ENCODE data around the gene TRPV6.

TRPV6 gene

DNA sequence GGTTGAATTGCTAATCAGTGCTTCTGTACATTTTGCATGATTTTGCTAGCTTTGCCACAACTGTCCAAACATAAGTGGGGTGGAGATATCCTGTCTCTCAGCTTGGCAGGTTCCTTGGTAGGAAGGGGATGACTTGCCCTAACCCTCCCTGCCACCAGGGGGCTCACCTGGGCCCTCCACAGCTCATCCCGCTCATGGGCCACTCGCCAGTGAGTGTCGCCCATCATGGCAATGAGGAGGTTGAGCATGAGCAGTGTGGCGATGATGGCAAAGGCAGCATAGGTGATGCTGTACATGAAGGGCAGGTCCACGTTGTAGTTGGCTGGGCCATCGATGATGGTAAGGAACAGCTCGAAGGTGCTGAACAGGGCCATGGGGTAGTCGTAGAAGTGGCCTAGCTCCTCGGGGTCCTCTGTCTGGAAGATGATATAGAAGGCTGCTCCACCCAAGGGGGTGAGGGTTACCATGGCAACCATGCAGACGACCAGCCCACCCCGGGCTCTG is 12.2 kb downstream of the TRPV6 start:
- TF ChIP-seq POLR2A (IDR thresholded peaks at IDR 0.05; ENCODE audit: low read length) = no peak
- TF ChIP-seq GATA1 (IDR thresholded peaks at IDR 0.05; ENCODE audit: low read depth, low read length) = no peak
- peak; percentile 59 to 73 for DNase-seq

DNA sequence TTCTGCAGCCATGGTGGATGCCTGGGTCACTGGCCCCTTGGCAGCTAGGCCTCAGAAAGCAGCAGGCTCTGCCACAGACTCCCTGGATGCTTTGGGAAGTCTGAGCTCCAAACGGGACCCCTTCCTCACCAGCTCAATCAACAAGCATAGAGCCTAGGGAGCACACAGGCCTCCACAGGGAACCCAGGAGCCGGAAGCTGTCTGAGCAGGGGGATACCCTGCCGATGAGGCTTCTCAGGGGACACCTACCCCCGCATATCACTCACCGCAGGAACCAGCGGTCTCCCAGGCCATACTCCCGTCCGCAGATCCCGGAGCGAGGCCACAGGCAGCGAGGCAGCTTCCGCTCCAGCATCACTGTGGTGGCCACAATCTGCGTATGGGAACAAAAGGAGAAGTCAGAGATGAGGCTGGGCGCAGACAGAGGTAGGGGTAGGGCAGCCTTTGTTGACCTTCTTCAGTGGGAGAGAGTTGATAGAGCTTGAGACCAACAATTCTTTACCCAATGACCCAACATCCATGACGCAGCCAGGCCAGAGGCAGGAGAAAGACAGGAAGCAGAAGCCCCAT is 13.4 kb downstream of the TRPV6 start:
- TF ChIP-seq POLR2A (IDR thresholded peaks at IDR 0.05; ENCODE audit: low read length) (no peak), GATA1 (IDR thresholded peaks at IDR 0.05; ENCODE audit: low read depth, low read length) (no peak)
- no peak for DNase-seq

DNA sequence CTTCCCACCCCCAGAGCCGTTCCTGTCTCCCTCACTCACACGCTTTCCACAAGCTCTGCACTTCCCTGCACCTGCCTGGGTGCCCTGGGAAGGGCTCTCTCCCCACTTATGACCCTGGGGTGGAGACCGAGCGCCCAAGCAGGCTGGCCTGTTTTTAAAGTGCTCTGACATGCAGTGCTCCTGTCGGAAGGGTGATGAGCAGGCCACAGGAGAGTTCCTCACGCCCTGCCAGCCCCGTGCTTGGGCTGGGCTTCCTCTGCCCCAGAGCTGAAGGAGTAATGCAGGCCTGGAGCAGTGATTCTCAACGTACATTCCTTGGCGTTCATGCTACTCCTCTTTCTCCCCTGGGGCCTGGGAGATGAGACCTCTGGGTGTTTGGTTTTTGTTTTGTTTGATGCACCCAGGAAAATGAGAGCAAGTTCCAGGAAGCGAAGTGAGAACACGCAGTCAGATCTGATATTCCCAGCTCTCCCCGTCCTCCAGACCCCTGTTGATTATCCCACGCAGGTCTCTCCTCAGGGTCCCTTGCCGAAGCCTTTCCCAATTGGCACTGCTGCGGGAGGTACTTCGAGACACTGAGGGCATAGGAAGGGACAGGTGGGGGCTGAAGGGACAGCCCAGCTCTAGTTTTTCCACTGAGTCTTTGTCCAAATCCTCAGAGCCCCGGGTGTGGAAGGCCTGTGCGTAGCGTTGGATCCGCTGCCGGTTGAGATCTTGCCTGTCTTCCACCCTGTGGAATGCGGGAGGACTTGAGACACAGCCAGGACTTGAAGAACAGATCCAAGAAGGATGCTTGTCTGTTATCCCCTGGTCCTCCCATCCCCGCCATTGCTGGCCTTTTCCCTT is 14.1 kb downstream of the TRPV6 start:
- DNase-seq = no peak
- TF ChIP-seq GATA1 (IDR thresholded peaks at IDR 0.05; ENCODE audit: low read depth, low read length) (no peak), POLR2A (IDR thresholded peaks at IDR 0.05; ENCODE audit: low read length) (no peak)

DNA sequence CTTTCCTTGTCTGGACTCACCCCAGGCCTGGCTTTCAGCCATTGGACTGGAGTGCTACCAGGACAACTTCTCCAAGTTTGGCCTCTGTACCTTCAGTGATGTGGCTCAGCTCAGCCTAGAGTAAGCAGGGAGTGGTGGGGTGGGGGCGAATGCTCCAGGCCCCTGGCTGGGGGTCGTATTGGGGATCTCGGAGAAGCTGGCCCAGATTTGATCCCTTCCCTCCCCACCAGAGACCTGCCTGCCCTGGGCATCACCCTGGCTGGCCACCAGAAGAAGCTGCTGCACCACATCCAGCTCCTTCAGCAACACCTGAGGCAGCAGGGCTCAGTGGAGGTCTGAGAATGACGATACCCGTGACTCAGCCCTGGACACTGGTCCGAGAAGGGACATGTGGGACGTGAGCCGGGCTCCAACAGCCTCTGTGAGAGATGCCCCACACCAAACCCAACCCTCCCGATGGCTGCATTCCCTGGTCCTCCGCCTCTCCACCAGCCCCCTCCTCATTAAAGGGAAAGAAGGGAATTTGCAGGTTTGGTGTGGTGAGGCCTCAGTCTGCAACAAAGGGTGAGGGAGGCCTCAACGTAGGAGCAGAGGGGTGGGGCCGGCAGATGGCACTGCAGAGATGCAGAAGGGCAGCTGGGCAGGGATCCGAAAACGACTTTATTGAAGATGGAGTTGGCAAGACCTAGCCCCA is 14.8 kb downstream of the TRPV6 start:
- DNase-seq = no peak
- no peak for TF ChIP-seq POLR2A (IDR thresholded peaks at IDR 0.05; ENCODE audit: low read length)
- no peak for TF ChIP-seq GATA1 (IDR thresholded peaks at IDR 0.05; ENCODE audit: low read depth, low read length)

DNA sequence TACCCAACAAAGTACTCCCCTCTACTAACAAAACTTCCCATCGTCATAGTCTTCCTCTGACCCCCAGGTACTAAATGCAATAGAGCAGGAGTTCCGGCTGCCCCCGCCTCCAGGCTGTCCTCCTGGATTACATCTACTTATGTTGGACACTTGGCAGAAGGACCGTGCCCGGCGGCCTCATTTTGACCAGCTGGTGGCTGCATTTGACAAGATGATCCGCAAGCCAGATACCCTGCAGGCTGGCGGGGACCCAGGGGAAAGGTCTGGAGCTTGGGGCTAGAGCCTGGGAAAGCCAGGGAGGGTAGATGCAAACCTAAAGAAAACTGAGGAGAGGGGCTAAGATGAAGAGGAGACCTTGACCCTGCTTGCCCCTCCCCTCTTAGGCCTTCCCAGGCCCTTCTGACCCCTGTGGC is 15.4 kb downstream of the TRPV6 start:
- TF ChIP-seq GATA1 (IDR thresholded peaks at IDR 0.05; ENCODE audit: low read depth, low read length) (no peak), POLR2A (IDR thresholded peaks at IDR 0.05; ENCODE audit: low read length) (no peak)
- DNase-seq = no peak

DNA sequence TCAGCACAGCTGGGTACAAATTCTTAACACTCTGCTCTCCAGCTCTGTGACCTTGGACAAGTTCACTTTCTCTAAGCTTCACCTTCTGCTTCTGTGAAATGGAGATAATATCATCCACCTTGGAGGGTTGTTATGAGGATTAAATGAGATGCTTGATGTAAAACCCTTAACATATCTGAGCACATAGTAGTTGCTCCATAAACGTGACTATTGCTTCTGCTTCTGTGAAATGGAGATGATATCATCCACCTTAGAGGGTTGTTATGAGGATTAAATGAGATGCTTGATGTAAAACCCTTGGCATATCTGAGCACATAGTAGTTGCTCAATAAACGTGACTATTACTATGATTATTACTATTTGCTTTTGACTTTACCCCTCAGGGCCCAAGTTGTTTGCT is 16.1 kb downstream of the TRPV6 start:
- TF ChIP-seq POLR2A (IDR thresholded peaks at IDR 0.05; ENCODE audit: low read length) (no peak), GATA1 (IDR thresholded peaks at IDR 0.05; ENCODE audit: low read depth, low read length) (no peak)
- DNase-seq = no peak

DNA sequence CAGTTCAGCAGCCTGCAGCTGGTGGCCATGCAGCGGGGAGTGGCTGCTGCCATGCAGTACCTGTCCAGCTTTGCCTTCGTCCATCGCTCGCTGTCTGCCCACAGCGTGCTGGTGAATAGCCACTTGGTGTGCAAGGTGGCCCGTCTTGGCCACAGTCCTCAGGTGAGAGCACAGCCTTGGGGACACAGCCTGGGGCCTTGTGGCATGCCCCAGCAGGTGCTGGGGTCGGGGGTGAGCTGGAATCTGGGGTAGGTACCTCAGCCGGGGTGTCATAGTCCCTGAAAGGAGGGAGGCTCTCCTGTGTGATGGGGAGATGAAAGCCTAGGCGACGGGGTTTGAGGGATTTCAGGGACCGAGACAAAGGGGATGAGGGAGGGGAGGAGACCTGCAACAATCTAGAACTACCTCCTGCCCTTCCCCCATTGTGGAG is 16.5 kb downstream of the TRPV6 start:
- TF ChIP-seq POLR2A (IDR thresholded peaks at IDR 0.05; ENCODE audit: low read length) = no peak
- no peak for TF ChIP-seq GATA1 (IDR thresholded peaks at IDR 0.05; ENCODE audit: low read depth, low read length)

DNA sequence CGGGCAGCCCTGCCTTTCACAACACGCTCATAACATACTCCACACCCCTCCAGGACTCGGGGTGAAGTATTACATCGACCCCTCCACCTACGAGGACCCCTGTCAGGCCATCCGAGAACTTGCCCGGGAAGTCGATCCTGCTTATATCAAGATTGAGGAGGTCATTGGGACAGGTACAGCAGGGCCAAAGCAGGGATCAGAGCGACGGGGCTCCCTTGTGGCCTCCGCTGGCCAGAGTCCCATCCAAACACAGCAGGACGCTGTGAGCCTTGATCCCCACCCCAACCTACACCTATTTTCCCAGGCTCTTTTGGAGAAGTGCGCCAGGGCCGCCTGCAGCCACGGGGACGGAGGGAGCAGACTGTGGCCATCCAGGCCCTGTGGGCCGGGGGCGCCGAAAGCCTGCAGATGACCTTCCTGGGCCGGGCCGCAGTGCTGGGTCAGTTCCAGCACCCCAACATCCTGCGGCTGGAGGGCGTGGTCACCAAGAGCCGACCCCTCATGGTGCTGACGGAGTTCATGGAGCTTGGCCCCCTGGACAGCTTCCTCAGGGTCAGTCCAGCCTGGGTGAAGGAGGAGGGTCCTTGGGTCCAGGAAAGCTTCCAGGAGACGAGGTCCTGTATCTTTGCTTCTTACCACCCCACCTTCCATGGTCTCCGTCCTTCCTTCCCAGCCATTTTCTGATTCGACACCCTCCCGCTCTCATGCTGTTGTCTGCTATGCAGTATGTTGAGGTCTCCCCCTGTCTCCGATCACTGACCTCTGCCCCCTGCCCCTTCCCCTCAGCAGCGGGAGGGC is 17.2 kb downstream of the TRPV6 start:
- TF ChIP-seq POLR2A (IDR thresholded peaks at IDR 0.05; ENCODE audit: low read length) = no peak
- no peak for TF ChIP-seq GATA1 (IDR thresholded peaks at IDR 0.05; ENCODE audit: low read depth, low read length)
- DNase-seq = no peak

More for the DNA sequence above, 16.5 kb downstream of the TRPV6 start:
- no peak for DNase-seq

DNA sequence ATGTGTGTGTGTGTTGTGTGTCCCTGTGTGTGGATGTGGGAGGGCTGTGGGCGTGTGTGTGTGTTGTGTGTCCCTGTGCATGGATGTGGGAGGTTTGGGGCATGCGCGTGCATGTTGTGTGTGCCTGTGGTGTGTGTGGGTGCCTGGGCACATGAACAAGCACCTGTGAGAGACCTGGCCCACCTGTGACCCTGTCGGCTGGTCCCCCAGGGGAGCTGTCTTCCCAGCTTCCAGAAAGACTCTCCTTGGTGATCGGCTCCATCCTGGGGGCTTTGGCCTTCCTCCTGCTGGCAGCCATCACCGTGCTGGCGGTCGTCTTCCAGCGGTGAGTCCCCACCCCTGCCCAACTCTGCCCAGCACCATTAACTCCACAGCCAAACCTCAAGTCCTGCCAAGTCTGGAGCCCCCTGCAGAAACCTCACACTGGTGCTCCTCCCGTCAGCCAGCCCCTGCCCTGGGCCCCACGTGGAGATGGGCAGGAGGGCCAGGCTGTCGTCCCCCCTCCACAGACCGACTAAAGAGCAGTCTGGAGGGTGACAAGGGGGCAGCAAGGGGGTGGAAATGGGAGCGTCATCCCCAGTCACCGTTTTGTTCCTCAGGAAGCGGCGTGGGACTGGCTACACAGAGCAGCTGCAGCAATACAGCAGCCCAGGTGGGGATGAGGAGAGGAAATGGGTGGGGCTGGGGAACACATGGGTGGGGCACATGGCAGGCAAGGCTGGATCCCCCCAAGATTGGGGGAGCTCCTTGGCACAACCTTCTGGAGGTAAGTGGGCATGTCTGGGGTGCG is 18.0 kb downstream of the TRPV6 start:
- DNase-seq = no peak
- TF ChIP-seq GATA1 (IDR thresholded peaks at IDR 0.05; ENCODE audit: low read depth, low read length) = no peak
- TF ChIP-seq POLR2A (IDR thresholded peaks at IDR 0.05; ENCODE audit: low read length) = no peak

DNA sequence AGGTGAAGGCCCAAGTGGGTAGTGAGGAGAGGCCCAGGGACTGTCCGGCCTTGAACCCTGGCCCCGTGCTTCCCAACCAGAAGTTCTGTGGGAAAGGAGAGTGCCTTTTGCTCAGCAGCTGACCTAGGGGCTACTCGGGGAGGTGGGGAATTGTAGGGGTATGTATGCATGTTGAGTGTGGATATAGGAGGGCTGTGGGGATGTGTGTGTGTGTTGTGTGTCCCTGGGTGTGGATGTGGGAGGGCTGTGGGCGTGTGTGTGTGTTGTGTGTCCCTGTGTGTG is 18.5 kb downstream of the TRPV6 start:
- TF ChIP-seq GATA1 (IDR thresholded peaks at IDR 0.05; ENCODE audit: low read depth, low read length) = no peak
- TF ChIP-seq POLR2A (IDR thresholded peaks at IDR 0.05; ENCODE audit: low read length) = no peak
- no peak for DNase-seq

DNA sequence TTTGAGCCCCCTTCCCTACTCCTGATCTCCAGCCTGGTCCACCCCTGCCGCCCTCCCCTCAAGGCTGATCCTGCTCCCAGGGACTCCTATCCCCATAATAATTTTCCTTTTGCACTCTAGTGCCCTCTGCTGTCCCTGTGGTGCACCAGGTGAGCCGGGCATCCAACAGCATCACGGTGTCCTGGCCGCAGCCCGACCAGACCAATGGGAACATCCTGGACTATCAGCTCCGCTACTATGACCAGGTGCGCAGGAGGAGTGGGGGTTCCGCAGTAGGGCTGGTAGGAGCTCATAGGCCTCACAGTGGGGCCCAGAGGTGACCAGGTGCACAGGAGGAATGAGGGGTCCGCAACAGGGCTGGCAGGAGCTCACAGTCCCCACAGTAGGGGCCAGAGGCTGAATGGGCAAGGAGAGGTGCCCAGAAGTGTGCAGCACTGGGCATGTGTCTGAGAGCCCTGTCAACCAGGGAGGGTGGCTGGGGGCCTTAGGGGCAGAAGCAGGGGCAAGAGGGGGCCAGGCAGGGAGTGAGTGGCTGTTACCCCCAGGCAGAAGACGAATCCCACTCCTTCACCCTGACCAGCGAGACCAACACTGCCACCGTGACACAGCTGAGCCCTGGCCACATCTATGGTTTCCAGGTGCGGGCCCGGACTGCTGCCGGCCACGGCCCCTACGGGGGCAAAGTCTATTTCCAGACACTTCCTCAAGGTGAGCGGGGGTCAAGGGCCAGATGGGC is 19.0 kb downstream of the TRPV6 start:
- DNase-seq = peak; percentile 11 to 55
- no peak for TF ChIP-seq GATA1 (IDR thresholded peaks at IDR 0.05; ENCODE audit: low read depth, low read length)
- TF ChIP-seq POLR2A (IDR thresholded peaks at IDR 0.05; ENCODE audit: low read length) = no peak

DNA sequence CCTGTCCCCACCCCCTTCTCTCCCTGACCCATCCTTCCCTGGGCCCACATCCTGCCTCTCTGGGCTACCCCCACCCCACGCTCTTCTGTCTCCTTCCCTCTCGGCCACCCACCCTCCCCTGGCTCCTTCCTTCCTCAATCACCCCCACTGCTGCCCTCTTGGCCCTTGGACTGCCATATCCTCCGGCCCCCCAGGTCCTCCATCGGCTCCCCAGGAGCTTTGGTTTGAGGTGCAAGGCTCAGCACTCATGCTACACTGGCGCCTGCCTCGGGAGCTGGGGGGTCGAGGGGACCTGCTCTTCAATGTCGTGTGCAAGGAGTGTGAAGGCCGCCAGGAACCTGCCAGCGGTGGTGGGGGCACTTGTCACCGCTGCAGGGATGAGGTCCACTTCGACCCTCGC is 19.8 kb downstream of the TRPV6 start:
- no peak for DNase-seq
- TF ChIP-seq GATA1 (IDR thresholded peaks at IDR 0.05; ENCODE audit: low read depth, low read length) (no peak), POLR2A (IDR thresholded peaks at IDR 0.05; ENCODE audit: low read length) (no peak)
